HUES6 (cell line): ENCODE measurements around the gene NAA30.

Source experiments
- H3K27ac ChIP-seq: 2 replicates; pipeline ENCODE4 v1.7.0; 2013; ENCODE audit warnings: low read depth, mild to moderate bottlenecking, low read length, inconsistent platforms
- H3K27me3 ChIP-seq: 2 replicates; pipeline ENCODE4 v1.6.1; 2013; ENCODE audit warnings: low read length; ENCODE audit not compliant: control insufficient read depth, insufficient read depth
- H3K36me3 ChIP-seq: 2 replicates; pipeline ENCODE4 v1.6.1; 2013; ENCODE audit warnings: low read length; ENCODE audit not compliant: control insufficient read depth, insufficient read depth
- H3K4me1 ChIP-seq: 2 replicates; pipeline ENCODE4 v1.6.1; 2013; ENCODE audit warnings: low read length; ENCODE audit not compliant: control insufficient read depth, insufficient read depth
- H3K4me3 ChIP-seq: 2 replicates; pipeline ENCODE4 v1.5.1; 2013; ENCODE audit warnings: low read depth, low read length
- H3K9ac ChIP-seq: one replicate; pipeline ENCODE4 v1.6.1; 2013; ENCODE audit warnings: mild to moderate bottlenecking, low read length
- H3K9me3 ChIP-seq: 2 replicates; pipeline ENCODE4 v1.6.1; 2013; ENCODE audit warnings: low read depth, low read length; ENCODE audit not compliant: control insufficient read depth, insufficient read depth

Gene NAA30

DNA sequence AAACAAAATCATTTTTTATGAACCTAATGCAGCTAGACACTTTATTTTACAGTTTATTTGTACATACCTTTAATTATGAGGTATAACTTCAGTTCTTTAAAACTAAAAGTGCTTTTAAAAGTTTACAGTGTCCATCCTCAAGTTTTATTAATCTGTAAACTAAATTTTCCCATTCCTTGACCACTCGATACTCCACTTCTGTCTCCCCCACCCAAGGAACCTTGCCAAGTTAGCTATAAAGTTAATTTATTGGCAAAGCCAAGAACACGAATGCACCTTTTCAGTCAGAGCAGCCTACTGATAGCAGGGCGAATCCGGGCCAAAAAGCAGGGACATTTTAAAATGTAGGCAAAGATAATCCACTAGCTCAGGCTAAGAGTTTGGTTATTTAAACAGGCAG lies 29.6 kb downstream of the NAA30 start:
- H3K27ac ChIP-seq, result no peak overlapping the region
- no peak overlapping the region for H3K9ac ChIP-seq

DNA sequence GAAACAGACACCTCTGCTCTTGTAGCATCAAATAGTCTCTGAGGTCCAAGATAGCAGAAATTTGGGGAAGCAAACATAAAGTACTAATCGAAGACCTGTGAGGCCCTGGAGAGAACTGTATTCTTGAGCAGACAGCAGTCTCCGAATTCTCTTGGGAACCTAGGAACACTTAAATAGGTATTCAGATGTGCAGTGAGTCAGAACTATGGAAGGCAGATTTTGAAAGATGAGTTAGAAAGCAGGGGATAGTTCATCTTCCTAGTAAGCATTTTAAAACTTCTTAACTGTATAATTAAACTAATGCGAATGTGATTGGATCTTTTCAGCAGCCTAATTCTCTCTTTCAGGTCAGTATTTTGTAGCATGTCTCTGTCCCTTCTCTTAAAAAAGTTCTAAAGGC lies 30.6 kb downstream of the NAA30 start:
- Histone ChIP-seq H3K4me1 (no peaks in the 10 kb centered on the region), H3K27me3 (no peaks in the 10 kb centered on the region), H3K9ac (no peak overlapping the region), H3K9me3 (no peaks in the 10 kb centered on the region), H3K36me3 (no peaks in the 10 kb centered on the region), H3K27ac (no peak overlapping the region), H3K4me3 (no peak overlapping the region)

More for the DNA sequence above, 29.6 kb downstream of the NAA30 start:
- H3K4me3 ChIP-seq, result no peak overlapping the region
- H3K27me3 ChIP-seq, result no peaks in the 10 kb centered on the region
- no peaks in the 10 kb centered on the region for H3K36me3 ChIP-seq
- no peaks in the 10 kb centered on the region for H3K9me3 ChIP-seq
- H3K4me1 ChIP-seq, result no peaks in the 10 kb centered on the region

DNA sequence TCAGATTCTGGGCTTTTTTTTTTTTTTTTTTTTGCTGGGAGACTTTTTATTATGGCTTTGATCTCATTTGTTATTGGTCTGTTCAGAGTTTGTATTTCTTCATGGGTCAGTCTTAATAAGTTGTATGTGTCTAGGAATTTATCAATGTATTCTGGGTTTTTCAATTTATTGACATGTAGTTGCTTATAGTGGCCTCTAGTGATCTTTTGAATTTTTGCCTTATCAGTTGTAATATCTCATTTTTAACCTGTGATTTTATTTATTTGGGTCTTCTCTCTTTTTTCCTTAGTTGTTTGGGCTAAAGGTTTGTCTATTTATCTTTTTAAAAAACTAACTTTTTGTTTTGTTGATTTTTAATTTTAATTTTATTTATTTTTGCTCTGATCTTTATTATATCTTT lies 45.5 kb downstream of the NAA30 start:
- H3K36me3 ChIP-seq, result no peaks in the 10 kb centered on the region
- H3K27me3 ChIP-seq, result no peaks in the 10 kb centered on the region
- no peak overlapping the region for H3K27ac ChIP-seq
- no peaks in the 10 kb centered on the region for H3K4me1 ChIP-seq
- H3K9me3 ChIP-seq, result no peaks in the 10 kb centered on the region
- no peak overlapping the region for H3K4me3 ChIP-seq
- no peak overlapping the region for H3K9ac ChIP-seq

DNA sequence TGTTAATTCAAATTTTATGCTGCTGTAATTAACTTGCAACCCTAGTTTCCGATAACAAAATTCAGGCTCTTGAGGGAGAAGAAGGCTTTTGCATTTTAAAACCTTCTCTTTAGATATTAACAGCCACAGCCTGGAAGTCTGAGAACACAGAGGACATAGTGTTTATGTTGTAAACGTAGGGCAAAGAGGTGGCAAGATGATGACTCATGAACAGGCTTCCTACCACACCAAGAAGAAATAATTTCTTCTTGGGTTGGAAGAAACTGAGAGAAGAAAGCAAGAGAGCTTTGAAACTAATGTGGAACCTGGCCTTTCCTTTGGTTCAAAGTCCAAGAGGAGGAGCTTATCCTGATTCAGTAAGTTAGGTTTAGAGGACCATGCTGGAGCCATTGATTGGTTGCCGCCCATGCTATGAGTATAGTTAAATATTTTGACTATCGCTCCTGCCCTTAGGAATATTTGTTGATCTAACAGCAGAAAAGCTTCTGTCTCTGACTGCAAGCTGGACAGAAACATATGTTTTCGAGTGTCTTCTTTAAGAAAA lies 71.5 kb downstream of the NAA30 start:
- Histone ChIP-seq H3K27me3 (no peaks in the 10 kb centered on the region), H3K4me1 (peaks cover 6% of the 10 kb centered on the region; the same call in 1 of the 2 replicates), H3K9me3 (no peaks in the 10 kb centered on the region), H3K27ac (no peak overlapping the region), H3K9ac (no peak overlapping the region), H3K4me3 (no peak overlapping the region), H3K36me3 (no peaks in the 10 kb centered on the region)

DNA sequence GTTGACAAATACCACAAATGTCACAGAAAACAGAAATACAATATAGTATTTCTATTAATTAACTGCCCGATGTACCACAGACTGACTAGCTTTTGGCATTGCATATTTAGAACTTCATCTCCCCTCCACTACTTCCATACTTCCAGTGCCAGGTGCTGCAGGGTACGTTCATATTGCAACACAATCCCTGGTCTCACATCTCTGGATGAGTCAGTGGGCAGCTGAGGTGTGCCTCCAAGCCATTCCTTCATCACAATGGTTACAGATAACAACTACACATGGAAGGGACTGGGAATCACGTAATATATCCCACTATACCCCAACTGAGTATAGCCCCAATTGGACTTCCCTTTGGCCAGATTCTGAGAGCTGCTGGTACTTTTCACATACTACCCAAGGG lies 72.2 kb downstream of the NAA30 start:
- Histone ChIP-seq H3K4me3 (no peak overlapping the region), H3K36me3 (no peaks in the 10 kb centered on the region), H3K27ac (no peak overlapping the region), H3K9me3 (no peaks in the 10 kb centered on the region), H3K9ac (no peak overlapping the region), H3K27me3 (no peaks in the 10 kb centered on the region), H3K4me1 (peaks cover 6% of the 10 kb centered on the region; the same call in 1 of the 2 replicates)

DNA sequence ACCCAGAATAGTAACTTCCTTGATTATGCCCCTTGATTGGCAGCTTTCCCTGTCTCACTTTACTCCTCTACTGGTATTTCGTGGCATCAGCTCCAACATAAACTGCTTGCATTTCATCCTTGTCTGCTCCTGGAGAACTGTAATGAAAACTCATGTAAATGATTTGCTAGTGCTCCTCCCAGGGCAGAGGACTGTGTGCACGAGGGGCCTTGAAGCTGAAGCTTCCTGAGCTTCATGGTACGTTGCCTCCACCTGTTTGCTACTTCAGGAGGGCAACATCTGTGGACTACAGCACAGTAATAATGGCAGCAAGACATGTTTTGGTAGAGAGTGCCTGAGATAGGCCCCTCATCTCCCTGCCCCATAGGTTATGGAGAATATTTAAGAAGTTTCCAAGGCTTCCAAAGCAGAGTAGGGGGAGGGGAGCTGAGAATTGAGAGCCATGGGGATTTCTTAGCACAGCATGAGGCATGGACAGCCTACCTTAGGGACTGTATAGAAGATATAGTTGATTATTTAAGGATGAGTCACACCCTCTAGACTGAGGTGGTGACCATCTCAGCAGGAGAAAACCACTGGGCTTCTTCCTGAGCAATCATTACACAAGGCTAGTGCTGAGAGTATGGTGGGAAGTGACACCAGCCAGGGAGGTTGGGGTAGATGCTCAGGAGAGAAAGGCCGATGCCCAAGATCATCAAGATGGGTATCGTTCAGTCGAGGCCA lies 73.8 kb downstream of the NAA30 start:
- no peaks in the 10 kb centered on the region for H3K27me3 ChIP-seq
- no peak overlapping the region for H3K4me3 ChIP-seq
- peaks cover 6% of the 10 kb centered on the region; the same call in 1 of the 2 replicates for H3K9me3 ChIP-seq
- H3K36me3 ChIP-seq, result no peaks in the 10 kb centered on the region
- H3K9ac ChIP-seq, result no peak overlapping the region
- H3K4me1 ChIP-seq, result peaks cover 6% of the 10 kb centered on the region; the same call in 1 of the 2 replicates
- H3K27ac ChIP-seq, result no peak overlapping the region
